ENCODE measurements around the gene NSFL1C. TPM values are rescaled to one million over a fixed set of nuclear protein-coding genes. Genes with fewer than 3 reads are reported as not detected.
A peak's percentile ranks its signal among the peaks of the same experiment; 100 is the strongest.
"Not testable (repeated sequence)": the region's sequence is repeated elsewhere in the genome, so short reads cannot be mapped to it uniquely, and the experiment has no call there.

NSFL1C gene
- total RNA-seq: 51.6 TPM
- long read RNA-seq, transcript NSFL1C-201 (9 exons, 3,568 nt): major isoform, 24 of 40 reads
- long read RNA-seq, partial matches to known transcripts: 5 of 40 reads
- long read RNA-seq, other reads (novel, unspliced or antisense): 10 of 40 reads

GRCh38 chr20:1466211-1467081 lies at the start of gene NSFL1C:
NSFL1C (minus strand) TSS chr20:1466849; CDS start chr20:1466824, 25 bp downstream.
- DNase-seq (ENCODE audit: missing footprints) (peak; percentile 97), ATAC-seq (peak; percentile 98)
- intact Hi-C loops (cut with DNase I): loop anchor here (2.0 to 5.0 kb wide), 2 partner anchors 139 to 348 kb away; partner anchors contain the start of genes PSMF1 and SDCBP2

- intact Hi-C loops (cut with DNase I): no loop called here
- ATAC-seq (no peak), DNase-seq (ENCODE audit: missing footprints) (no peak)
Observed at GRCh38 chr20:1513801-1514200, 47.2 kb upstream of the NSFL1C start.

GRCh38 chr20:1509237-1509636 lies 42.6 kb upstream of the NSFL1C start:
- intact Hi-C loops (cut with DNase I): no loop called here
- no peak for ATAC-seq

GRCh38 chr20:1508574-1508973 lies 41.9 kb upstream of the NSFL1C start:
- DNase-seq (ENCODE audit: missing footprints) (no peak), ATAC-seq (no peak)
- intact Hi-C loops (cut with DNase I): no loop called here

More at GRCh38 chr20:1509237-1509636, 42.6 kb upstream of the NSFL1C start:
- no peak for DNase-seq (ENCODE audit: missing footprints)

GRCh38 chr20:1507276-1507675 lies 40.6 kb upstream of the NSFL1C start:
- ATAC-seq: no peak
- DNase-seq (ENCODE audit: missing footprints): no peak
- intact Hi-C loops (cut with DNase I): no loop called here

DNA sequence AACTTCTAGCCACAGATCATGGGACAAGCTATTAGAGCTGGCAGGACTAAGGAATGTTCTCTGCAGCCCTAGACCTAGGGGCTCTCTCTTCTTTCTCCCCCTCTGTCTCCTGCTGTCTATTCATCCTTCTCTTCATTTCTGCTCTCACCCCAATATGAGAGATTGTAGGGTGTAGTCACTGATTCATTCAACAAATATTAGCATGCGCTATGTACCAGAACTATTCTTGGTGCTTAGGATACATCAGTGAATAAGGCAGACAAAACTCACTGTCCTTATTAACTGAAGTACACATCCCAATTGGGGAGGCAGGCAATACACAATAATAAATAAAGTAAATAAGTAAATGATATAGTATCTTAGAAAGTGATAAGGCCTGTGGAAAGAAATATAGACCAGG lies 39.2 kb upstream of the NSFL1C start:
- intact Hi-C loops (cut with DNase I): no loop called here
- ATAC-seq: no peak

DNA sequence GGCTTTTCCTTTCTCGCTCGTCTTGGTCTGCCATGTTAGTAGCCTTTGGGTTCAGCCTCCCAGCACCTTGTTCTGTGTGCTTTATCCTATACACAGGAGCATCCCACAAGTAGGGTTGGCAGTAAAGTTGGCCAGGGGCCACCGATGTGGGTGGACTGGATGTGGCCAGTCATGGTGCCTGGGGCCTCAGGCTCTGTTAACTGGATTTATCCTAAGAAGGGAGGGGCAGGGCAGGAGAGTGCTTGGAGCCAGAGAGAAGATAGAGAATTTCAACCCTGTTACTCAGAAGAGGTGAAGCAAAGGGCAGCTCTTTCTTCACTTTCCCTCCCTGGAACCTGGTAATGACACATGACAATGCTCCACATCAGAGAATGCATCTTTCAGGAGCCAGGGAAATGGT lies 38.7 kb upstream of the NSFL1C start:
- intact Hi-C loops (cut with DNase I): no loop called here
- ATAC-seq (no peak), DNase-seq (ENCODE audit: missing footprints) (no peak)

More for the DNA sequence above, 39.2 kb upstream of the NSFL1C start:
- no peak for DNase-seq (ENCODE audit: missing footprints)

GRCh38 chr20:1503564-1504227 lies 37.0 kb upstream of the NSFL1C start:
- ATAC-seq: peak; percentile 84
- intact Hi-C loops (cut with DNase I): no loop called here

GRCh38 chr20:1500496-1500895 lies 33.8 kb upstream of the NSFL1C start:
- DNase-seq (ENCODE audit: missing footprints): no peak
- intact Hi-C loops (cut with DNase I): no loop called here
- ATAC-seq: no peak

More at GRCh38 chr20:1503564-1504227, 37.0 kb upstream of the NSFL1C start:
- peak; percentile 82 for DNase-seq (ENCODE audit: missing footprints)

GRCh38 chr20:1499528-1500420 lies 33.1 kb upstream of the NSFL1C start:
- DNase-seq (ENCODE audit: missing footprints): no peak
- no peak for ATAC-seq

GRCh38 chr20:1497371-1497770 lies 30.7 kb upstream of the NSFL1C start:
- DNase-seq (ENCODE audit: missing footprints); intact Hi-C loops (cut with DNase I); ATAC-seq: not testable (repeated sequence)

More at GRCh38 chr20:1499528-1500420, 33.1 kb upstream of the NSFL1C start:
- intact Hi-C loops (cut with DNase I): no loop called here

GRCh38 chr20:1496930-1497329 lies 30.3 kb upstream of the NSFL1C start:
- intact Hi-C loops (cut with DNase I): no loop called here
- no peak for ATAC-seq
- no peak for DNase-seq (ENCODE audit: missing footprints)

GRCh38 chr20:1494436-1494835 lies 27.8 kb upstream of the NSFL1C start:
- ATAC-seq: no peak
- no peak for DNase-seq (ENCODE audit: missing footprints)
- intact Hi-C loops (cut with DNase I): no loop called here

DNA sequence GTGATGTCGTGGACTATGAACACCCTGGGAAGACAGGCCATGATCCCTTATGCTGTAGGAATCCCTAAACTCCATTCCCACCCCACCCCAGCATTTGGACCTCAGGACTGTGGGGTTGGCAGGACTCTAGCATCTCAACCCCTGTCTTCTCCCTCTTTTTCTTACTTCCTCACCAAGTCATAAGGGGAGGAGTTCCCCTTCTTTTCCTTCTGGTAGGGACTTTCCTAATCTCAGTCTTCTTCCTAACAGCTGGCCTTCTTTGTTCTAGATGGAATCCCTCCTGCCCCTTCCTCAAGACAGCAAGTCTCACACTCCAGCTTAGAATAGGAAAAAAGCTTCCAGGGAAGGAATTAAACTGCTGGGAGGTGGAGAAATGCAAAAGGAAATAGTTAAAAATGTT lies 26.9 kb upstream of the NSFL1C start:
- no peak for ATAC-seq
- DNase-seq (ENCODE audit: missing footprints): no peak
- intact Hi-C loops (cut with DNase I): no loop called here

DNA sequence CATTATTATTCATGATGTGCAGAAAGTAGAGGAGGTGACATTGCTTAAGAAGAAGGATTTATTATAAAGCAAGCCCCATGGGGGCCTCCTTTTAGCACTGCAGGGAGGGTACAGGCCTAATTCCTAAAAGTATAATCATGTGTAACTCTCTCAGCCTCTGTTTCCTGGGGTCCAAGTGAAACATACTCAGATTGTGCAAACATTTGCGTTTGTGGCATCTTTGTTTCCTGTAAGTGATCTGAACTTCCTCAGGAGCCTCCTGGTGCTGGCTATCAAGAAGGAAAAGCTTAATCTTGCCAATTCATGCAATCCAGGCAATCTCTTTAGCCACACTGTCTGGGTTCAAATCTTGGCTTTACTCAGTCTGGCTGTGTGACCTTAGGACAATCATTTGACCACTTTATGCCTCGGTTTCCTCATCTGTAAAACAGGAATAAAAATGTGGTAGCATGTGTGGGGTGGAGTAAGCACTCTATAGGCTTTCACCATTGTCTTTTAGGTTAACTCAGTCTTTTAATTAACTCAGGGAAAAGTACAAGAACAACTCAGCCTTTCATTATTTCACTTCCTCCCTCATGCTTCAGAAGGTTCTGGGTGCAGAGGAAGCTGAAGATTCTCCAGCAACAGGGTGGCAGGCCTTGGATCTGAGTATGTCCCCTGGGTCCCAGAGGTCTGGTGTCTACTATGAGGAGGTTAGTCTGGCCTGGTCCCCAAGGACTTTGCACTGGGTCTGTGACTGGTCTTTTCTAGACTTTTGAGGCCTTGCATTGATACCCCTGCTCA lies 25.4 kb upstream of the NSFL1C start:
- no peak for DNase-seq (ENCODE audit: missing footprints)
- peak; percentile 12 for ATAC-seq
- intact Hi-C loops (cut with DNase I): no loop called here

GRCh38 chr20:1491281-1491840 lies 24.7 kb upstream of the NSFL1C start, which contains the start of gene SIRPB2:
SIRPB2 (minus strand) TSS chr20:1491420; CDS start chr20:1491359, 61 bp downstream.
- ATAC-seq: peak; percentile 83
- peak; percentile 89 for DNase-seq (ENCODE audit: missing footprints)
- intact Hi-C loops (cut with DNase I): no loop called here

GRCh38 chr20:1490643-1491195 lies 24.1 kb upstream of the NSFL1C start:
- no peak for ATAC-seq
- intact Hi-C loops (cut with DNase I): no loop called here
- DNase-seq (ENCODE audit: missing footprints): peak; percentile 57

All from Right ventricle myocardium inferior (tissue), 1 donor.